Measurements from ENCODE around the gene ZNF595. TPM values are rescaled to one million over a fixed set of nuclear protein-coding genes. Genes with fewer than 3 reads are reported as not detected.
"Not testable (repeated sequence)": the region's sequence is repeated elsewhere in the genome, so short reads cannot be mapped to it uniquely, and the experiment has no call there.

Gene ZNF595
- polyA plus RNA-seq, 3 donors, result 0.58 to 7.3 (median 1.6) TPM

DNA sequence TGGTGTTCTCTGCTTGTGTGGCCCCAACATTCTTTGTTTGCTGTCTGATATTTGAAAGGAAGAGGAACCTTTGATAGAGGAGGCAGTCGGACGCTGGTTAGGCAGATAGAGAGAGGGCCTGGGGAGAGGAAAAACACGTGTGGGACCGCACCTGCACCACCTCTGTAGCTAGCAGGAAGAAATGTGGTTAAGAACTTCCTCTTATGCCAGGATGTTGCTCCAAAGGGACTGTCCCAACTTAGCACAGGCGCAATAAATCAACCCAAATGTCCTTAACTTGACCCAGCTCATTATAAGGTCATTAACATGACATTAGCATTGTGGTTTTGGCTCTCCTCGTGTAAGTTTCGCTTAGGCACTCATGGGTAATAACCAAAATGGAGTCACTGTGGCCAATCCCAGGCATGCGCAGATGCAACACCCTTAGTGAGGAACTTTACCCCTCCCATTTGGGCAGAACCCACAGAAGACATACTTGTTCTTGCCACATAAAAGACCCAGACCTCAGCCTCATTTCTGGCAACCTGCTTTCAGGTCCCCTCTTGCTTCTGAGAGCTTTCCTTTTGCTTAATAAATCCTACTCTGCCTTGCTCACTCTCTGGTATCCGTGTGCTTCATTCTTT lies 1.4 kb upstream of the ZNF595 start:
- H3K27ac ChIP-seq (ENCODE audit: low read depth in 1 of 2, low read length in 2 of 2); H3K4me1 ChIP-seq (ENCODE audit: control insufficient read depth in 1 of 2, insufficient read depth in 2 of 2, low read length in 2 of 2); H2AFZ ChIP-seq (ENCODE audit: insufficient read depth, low read depth, low read length, poor library complexity, severe bottlenecking); H3K27me3 ChIP-seq (ENCODE audit: control insufficient read depth in 2 of 2, insufficient read depth in 2 of 2, low read length in 2 of 2); H3K79me2 ChIP-seq (ENCODE audit: insufficient read depth, low read length); H3K27ac Mint-ChIP-seq; H3K9ac ChIP-seq (ENCODE audit: insufficient read depth, low read length, poor library complexity, severe bottlenecking); H3K36me3 ChIP-seq (replicated peaks in 1 of 2; ENCODE audit: control insufficient read depth in 1 of 2, insufficient read depth in 2 of 2, low read length in 2 of 2); H3K4me3 ChIP-seq (replicated peaks in 1 of 3; ENCODE audit: low read depth in 2 of 3, low read length in 3 of 3); intact Hi-C loops (cut with micrococcal nuclease); H3K9me3 Mint-ChIP-seq; DNase-seq; H4K20me1 ChIP-seq (ENCODE audit: insufficient read depth, low read length); H3K27me3 Mint-ChIP-seq (ENCODE audit: low read depth in 3 of 3); H3K36me3 Mint-ChIP-seq; H3K4me3 Mint-ChIP-seq; H3K4me2 ChIP-seq (replicated peaks; ENCODE audit: extremely low read depth, low read length, poor library complexity, severe bottlenecking); H3K4me1 Mint-ChIP-seq: not testable (repeated sequence)
- peaks cover 6 to 14% of the 10 kb centered on the region in 2 donors for H3K9me3 ChIP-seq (replicated peaks in 1 of 2; ENCODE audit: control insufficient read depth in 1 of 2, insufficient read depth in 1 of 2, low read length in 2 of 2)
- WGBS (ENCODE audit: insufficient coverage), result no CpG with 5 or more reads among the region's 9 CpGs

DNA sequence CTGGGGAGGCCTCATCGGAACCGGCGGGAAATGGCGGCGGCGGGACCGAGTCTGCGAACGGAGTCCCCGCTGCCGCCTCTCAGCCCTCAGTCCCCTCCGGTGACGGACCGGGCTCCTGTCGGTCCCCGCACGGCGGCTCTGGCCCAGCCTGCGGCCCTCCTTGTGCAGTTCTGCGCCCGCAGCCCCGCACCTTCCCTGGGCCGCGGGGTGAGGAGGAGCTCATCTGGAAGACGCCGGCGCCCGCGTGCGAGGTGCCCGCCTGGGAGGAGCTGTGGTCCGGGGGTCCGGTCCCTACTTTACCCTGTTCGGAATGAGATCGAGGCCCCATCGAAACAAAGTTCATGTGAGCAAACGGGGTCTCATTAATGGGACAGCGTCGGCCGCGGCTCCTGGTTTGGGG lies 400 bp downstream of the ZNF595 start:
- peak overlapping the region in 1 of 3 experiments; percentile 18 for H3K4me3 ChIP-seq (replicated peaks in 1 of 3; ENCODE audit: low read depth in 2 of 3, low read length in 3 of 3)
- DNase-seq; H3K79me2 ChIP-seq (ENCODE audit: insufficient read depth, low read length); H3K36me3 Mint-ChIP-seq; H3K4me1 ChIP-seq (ENCODE audit: control insufficient read depth in 1 of 2, insufficient read depth in 2 of 2, low read length in 2 of 2); H3K27ac ChIP-seq (ENCODE audit: low read depth in 1 of 2, low read length in 2 of 2); intact Hi-C loops (cut with micrococcal nuclease); H3K27ac Mint-ChIP-seq; H3K9ac ChIP-seq (ENCODE audit: insufficient read depth, low read length, poor library complexity, severe bottlenecking); H3K4me2 ChIP-seq (replicated peaks; ENCODE audit: extremely low read depth, low read length, poor library complexity, severe bottlenecking); H3K4me3 Mint-ChIP-seq; H3K36me3 ChIP-seq (replicated peaks in 1 of 2; ENCODE audit: control insufficient read depth in 1 of 2, insufficient read depth in 2 of 2, low read length in 2 of 2); H3K9me3 Mint-ChIP-seq; H2AFZ ChIP-seq (ENCODE audit: insufficient read depth, low read depth, low read length, poor library complexity, severe bottlenecking); H3K4me1 Mint-ChIP-seq; H3K27me3 ChIP-seq (ENCODE audit: control insufficient read depth in 2 of 2, insufficient read depth in 2 of 2, low read length in 2 of 2); H4K20me1 ChIP-seq (ENCODE audit: insufficient read depth, low read length); H3K27me3 Mint-ChIP-seq (ENCODE audit: low read depth in 3 of 3): not testable (repeated sequence)
- H3K9me3 ChIP-seq (replicated peaks in 1 of 2; ENCODE audit: control insufficient read depth in 1 of 2, insufficient read depth in 1 of 2, low read length in 2 of 2), result peaks cover 3 to 12% of the 10 kb centered on the region in 2 donors
- no CpG with 5 or more reads among the region's 41 CpGs for WGBS (ENCODE audit: insufficient coverage)

DNA sequence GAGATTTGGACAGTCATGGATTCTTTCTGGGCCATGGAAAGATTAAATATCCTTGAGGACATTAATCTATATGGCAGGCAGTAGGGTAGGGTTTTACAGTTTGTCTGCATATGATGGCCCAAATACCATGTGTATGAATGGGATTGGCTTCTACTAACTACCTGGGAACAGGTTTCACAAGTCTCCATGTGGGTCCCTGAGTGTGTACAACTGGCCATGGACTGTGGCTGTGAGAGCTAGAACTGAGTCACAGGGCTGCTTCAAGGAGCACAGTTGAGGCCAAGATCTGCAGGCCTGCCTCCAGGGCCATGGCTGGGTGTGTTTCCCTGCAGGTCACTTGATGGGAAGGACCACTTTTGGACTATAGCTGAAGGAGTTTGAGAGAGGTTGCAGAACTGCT lies 11.6 kb downstream of the ZNF595 start:
- intact Hi-C loops (cut with micrococcal nuclease); H2AFZ ChIP-seq (ENCODE audit: insufficient read depth, low read depth, low read length, poor library complexity, severe bottlenecking); H3K4me2 ChIP-seq (replicated peaks; ENCODE audit: extremely low read depth, low read length, poor library complexity, severe bottlenecking); H3K4me3 ChIP-seq (replicated peaks in 1 of 3; ENCODE audit: low read depth in 2 of 3, low read length in 3 of 3); H4K20me1 ChIP-seq (ENCODE audit: insufficient read depth, low read length); H3K4me1 Mint-ChIP-seq; DNase-seq; H3K4me3 Mint-ChIP-seq; H3K27me3 Mint-ChIP-seq (ENCODE audit: low read depth in 3 of 3); H3K27ac ChIP-seq (ENCODE audit: low read depth in 1 of 2, low read length in 2 of 2); H3K9ac ChIP-seq (ENCODE audit: insufficient read depth, low read length, poor library complexity, severe bottlenecking); H3K4me1 ChIP-seq (ENCODE audit: control insufficient read depth in 1 of 2, insufficient read depth in 2 of 2, low read length in 2 of 2); H3K27ac Mint-ChIP-seq; H3K79me2 ChIP-seq (ENCODE audit: insufficient read depth, low read length); H3K27me3 ChIP-seq (ENCODE audit: control insufficient read depth in 2 of 2, insufficient read depth in 2 of 2, low read length in 2 of 2): not testable (repeated sequence)
- H3K9me3 Mint-ChIP-seq, result peaks cover 10 to 19% (median 16%) of the 10 kb centered on the region in 7 donors
- H3K36me3 Mint-ChIP-seq, result peaks cover 8 to 14% of the 10 kb centered on the region in 2 donors
- Histone ChIP-seq H3K36me3 (replicated peaks in 1 of 2; ENCODE audit: control insufficient read depth in 1 of 2, insufficient read depth in 2 of 2, low read length in 2 of 2) (peaks cover 0 to 11% of the 10 kb centered on the region in 2 donors), H3K9me3 (replicated peaks in 1 of 2; ENCODE audit: control insufficient read depth in 1 of 2, insufficient read depth in 1 of 2, low read length in 2 of 2) (peaks cover 8 to 12% of the 10 kb centered on the region in 2 donors)
